ENCODE results near the gene STK25.
A peak's percentile ranks its signal among the peaks of the same experiment; 100 is the strongest.
"Not testable (repeated sequence)": the region's sequence is repeated elsewhere in the genome, so short reads cannot be mapped to it uniquely, and the experiment has no call there.

Gene STK25

DNA sequence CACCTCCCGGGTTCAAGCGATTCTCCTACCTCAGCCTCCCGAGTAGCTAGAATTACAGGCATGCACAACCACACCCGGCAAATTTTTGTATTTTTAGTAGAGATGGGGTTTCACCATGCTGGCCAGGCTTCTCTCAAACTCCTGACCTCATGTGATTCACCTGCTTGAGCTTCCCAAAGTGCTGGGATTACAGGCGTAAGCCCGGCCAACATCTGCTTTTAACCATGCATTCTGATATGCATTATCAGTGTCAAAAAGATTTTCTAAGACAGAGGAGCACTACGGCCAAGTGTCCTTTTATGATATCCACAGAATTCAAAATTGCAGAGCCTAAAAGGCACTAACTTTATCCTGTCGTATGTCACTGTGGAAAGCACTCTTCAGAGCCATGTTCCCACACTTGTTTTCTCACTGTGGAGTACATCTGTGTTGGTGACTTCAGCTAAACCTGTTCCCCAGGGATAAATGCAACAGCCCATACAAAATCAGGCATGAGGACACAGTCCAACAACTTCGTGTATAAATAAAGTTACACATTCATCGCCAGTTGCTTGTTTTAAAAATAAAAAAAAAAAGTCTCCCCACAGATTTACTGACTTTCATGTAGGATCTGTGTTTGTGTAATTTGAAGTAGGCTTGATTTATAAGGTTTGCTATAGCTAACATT, 56.4 kb downstream of the STK25 start:
- no peak for DNase-seq (ENCODE audit: low read depth)
- no peak overlapping the region for H3K4me3 ChIP-seq (ENCODE audit: low read depth, low read length)
- TF ChIP-seq, protein P1, sequence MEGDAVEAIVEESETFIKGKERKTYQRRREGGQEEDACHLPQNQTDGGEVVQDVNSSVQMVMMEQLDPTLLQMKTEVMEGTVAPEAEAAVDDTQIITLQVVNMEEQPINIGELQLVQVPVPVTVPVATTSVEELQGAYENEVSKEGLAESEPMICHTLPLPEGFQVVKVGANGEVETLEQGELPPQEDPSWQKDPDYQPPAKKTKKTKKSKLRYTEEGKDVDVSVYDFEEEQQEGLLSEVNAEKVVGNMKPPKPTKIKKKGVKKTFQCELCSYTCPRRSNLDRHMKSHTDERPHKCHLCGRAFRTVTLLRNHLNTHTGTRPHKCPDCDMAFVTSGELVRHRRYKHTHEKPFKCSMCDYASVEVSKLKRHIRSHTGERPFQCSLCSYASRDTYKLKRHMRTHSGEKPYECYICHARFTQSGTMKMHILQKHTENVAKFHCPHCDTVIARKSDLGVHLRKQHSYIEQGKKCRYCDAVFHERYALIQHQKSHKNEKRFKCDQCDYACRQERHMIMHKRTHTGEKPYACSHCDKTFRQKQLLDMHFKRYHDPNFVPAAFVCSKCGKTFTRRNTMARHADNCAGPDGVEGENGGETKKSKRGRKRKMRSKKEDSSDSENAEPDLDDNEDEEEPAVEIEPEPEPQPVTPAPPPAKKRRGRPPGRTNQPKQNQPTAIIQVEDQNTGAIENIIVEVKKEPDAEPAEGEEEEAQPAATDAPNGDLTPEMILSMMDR (IDR thresholded peaks at IDR 0.05; ENCODE audit: insufficient read depth, low read depth, low read length, missing control alignments), result no peak

DNA sequence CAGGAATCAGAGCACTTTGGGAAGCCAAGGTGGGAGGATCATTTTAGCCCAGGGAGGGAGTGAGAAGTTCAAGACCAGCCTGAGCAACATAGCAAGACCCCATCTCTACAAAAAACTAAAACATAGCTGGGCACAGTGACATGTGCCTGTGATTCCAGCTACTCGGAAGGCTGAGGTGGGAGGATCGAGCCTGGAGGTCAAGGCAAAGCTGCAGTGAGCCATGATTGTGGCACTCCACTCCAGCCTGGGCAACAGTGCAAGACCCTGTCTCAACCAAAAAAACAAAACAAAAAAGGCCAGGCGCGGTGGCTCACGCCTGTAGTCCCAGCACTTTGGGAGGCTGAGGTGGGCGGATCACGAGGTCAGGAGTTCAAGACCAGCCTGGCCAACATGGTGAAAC, 58.3 kb downstream of the STK25 start:
- not testable (repeated sequence) for DNase-seq (ENCODE audit: low read depth); H3K4me3 ChIP-seq (ENCODE audit: low read depth, low read length)

DNA sequence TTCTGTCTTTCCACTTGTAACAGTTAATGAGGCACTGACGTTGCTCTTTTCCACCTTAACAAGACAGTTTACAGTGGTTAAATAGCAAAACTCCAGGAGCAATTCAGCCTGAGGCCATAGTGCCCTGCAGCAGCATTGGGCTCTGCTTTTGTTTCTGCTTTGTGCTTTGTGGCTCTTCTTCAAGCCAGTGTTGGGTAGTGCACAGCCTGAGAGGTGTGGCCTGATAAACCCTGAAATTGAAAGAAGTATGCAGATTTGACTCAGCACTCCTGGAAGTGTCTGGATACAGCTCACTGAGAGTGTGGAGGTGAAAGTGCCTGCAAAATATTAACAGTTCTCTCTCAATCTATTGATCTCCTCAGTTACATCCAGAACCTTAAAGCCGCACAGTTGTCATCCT, 63.0 kb downstream of the STK25 start:
- peak; percentile 44 for DNase-seq (ENCODE audit: low read depth)
- no peak overlapping the region for H3K4me3 ChIP-seq (ENCODE audit: low read depth, low read length)
- TF ChIP-seq, protein P1 (IDR thresholded peaks at IDR 0.05; ENCODE audit: insufficient read depth, low read depth, low read length, missing control alignments), result no peak

DNA sequence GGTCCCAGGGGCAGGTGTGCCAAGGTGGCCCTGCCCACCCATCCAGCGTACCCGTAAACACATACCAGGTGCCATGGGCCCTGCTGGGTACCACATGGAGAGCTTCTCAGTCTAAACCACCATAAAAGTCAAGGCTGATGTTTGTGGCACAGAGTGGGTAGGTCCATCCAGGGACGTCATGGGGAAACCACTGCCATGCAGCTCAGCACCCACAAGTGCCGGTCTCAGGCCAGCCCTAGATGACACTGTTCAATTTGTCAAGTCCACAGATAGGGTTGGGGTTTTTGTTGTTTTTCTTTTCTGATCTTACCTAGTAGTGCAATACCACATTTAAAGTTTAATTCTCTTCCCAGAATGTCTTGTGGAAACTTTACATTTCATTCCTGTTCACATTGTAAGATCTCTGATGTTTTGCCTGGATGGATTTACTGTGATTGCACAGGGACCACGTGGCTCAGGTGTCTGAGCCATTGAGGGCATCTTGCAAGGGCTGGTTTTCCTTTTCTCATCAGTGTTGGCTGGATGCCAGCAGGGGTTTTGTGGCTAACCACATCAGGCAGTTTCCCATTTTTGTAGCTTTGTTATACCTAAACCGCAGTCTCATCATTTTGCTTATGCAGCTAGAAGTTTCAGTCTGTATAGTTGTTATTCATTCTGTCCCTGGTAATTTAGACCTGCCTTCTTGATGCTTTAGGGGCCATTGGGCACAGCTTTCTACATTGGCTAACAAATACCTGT, 64.7 kb downstream of the STK25 start:
- TF ChIP-seq, protein P1 (IDR thresholded peaks at IDR 0.05; ENCODE audit: insufficient read depth, low read depth, low read length, missing control alignments), result no peak
- no peak overlapping the region for H3K4me3 ChIP-seq (ENCODE audit: low read depth, low read length)
- peak; percentile 93 for DNase-seq (ENCODE audit: low read depth)

All from GM12865 (cell line).